Activated CD8-positive, alpha-beta T cell treated with anti-CD3 and anti-CD28 coated beads for 36 hours (primary cell): ENCODE data around the gene DGAT2. TPM values are rescaled to one million over a fixed set of nuclear protein-coding genes. Genes with fewer than 3 reads are reported as not detected.

Source experiments
- ATAC-seq: fragments of 200-7000 bp; cut with Tn5 transposase; one replicate; pipeline ENCODE4 v1.10.0; 2021; ENCODE audit warnings: mild to moderate bottlenecking, moderate library complexity
- CTCF ChIA-PET: fragments of 350-600 bp; sonication (Branson Sonifier 250); formaldehyde crosslinking; loops from one replicate; lab custom pipeline; 2021; ENCODE audit warnings: antibody characterized with exemption; lab: Charles Lee
- POLR2A ChIA-PET: fragments of 350-600 bp; sonication (Branson Sonifier 250); formaldehyde crosslinking; loops from one replicate; lab custom pipeline; 2021; ENCODE audit warnings: antibody characterized with exemption; lab: Charles Lee
- DNase-seq: peaks from one replicate; pipeline ENCODE4 v3.0.0-alpha.2; 2020
- H3K27ac Mint-ChIP-seq: one replicate; pipeline ENCODE4 v1.8.0; 2021; ENCODE audit warnings: mild to moderate bottlenecking, mixed read lengths
- H3K27me3 Mint-ChIP-seq: one replicate; pipeline ENCODE4 v1.8.0; 2021; ENCODE audit warnings: mixed read lengths
- H3K36me3 Mint-ChIP-seq: one replicate; pipeline ENCODE4 v1.8.0; 2021; ENCODE audit warnings: low read depth, mixed read lengths
- H3K4me1 Mint-ChIP-seq: one replicate; pipeline ENCODE4 v1.8.0; 2021; ENCODE audit warnings: low read depth, mixed read lengths
- H3K4me3 Mint-ChIP-seq: one replicate; pipeline ENCODE4 v1.8.0; 2021; ENCODE audit warnings: mild to moderate bottlenecking, moderate library complexity, mixed read lengths
- H3K9me3 Mint-ChIP-seq: one replicate; pipeline ENCODE4 v1.8.0; 2021; ENCODE audit warnings: mixed read lengths
- intact Hi-C: fragments of 100-400 bp; cut with micrococcal nuclease; formaldehyde crosslinking; loops from one replicate; pipeline ENCODE4 v1.10.0; 2022
- total RNA-seq, 2 experiments: library from RNA; stranded (reverse); gene quantifications; one replicate each; pipeline ENCODE4 v1.2.3, GENCODE V29; 2021
- TF ChIP-seq, protein P1 (sequence below): fragments of 200-600 bp; IDR thresholded peaks from one replicate; pipeline ENCODE4 v1.8.0; 2022; ENCODE audit warnings: antibody characterized with exemption, mild to moderate bottlenecking

DGAT2 gene
- total RNA-seq, 2 experiments from 2014 or later: 1.7 to 1.8 TPM

GRCh38 chr11:75845324-75845723 lies 76.7 kb downstream of the DGAT2 start:
- H3K4me3 Mint-ChIP-seq: no peak overlapping the region

GRCh38 chr11:75849894-75850293 lies 81.3 kb downstream of the DGAT2 start:
- H3K4me1 Mint-ChIP-seq: peaks cover 17% of the 10 kb centered on the region

More at GRCh38 chr11:75845324-75845723, 76.7 kb downstream of the DGAT2 start:
- H3K9me3 Mint-ChIP-seq: no peaks in the 10 kb centered on the region
- H3K27me3 Mint-ChIP-seq: no peaks in the 10 kb centered on the region
- no peak overlapping the region for H3K27ac Mint-ChIP-seq
- H3K36me3 Mint-ChIP-seq: no peaks in the 10 kb centered on the region
- intact Hi-C loops: no loop called here
- H3K4me1 Mint-ChIP-seq: peaks cover 14% of the 10 kb centered on the region
- DNase-seq (no peak), ATAC-seq (no peak)
- CTCF ChIA-PET: interaction anchor here (1.0 to 1.1 kb wide), 2 partner anchors 22 to 42 kb away, joined by 3 read pairs; no protein-coding TSS in a partner anchor
- POLR2A ChIA-PET: no interaction called here
- TF ChIP-seq, protein P1, sequence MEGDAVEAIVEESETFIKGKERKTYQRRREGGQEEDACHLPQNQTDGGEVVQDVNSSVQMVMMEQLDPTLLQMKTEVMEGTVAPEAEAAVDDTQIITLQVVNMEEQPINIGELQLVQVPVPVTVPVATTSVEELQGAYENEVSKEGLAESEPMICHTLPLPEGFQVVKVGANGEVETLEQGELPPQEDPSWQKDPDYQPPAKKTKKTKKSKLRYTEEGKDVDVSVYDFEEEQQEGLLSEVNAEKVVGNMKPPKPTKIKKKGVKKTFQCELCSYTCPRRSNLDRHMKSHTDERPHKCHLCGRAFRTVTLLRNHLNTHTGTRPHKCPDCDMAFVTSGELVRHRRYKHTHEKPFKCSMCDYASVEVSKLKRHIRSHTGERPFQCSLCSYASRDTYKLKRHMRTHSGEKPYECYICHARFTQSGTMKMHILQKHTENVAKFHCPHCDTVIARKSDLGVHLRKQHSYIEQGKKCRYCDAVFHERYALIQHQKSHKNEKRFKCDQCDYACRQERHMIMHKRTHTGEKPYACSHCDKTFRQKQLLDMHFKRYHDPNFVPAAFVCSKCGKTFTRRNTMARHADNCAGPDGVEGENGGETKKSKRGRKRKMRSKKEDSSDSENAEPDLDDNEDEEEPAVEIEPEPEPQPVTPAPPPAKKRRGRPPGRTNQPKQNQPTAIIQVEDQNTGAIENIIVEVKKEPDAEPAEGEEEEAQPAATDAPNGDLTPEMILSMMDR: no peak

GRCh38 chr11:75850787-75851186 lies 82.2 kb downstream of the DGAT2 start:
- H3K4me1 Mint-ChIP-seq: peaks cover 17% of the 10 kb centered on the region
- H3K36me3 Mint-ChIP-seq: peaks cover 13% of the 10 kb centered on the region
- TF ChIP-seq, protein P1: no peak
- DNase-seq (no peak), ATAC-seq (no peak)
- H3K4me3 Mint-ChIP-seq: no peak overlapping the region
- H3K27ac Mint-ChIP-seq: no peak overlapping the region
- H3K27me3 Mint-ChIP-seq: no peaks in the 10 kb centered on the region
- intact Hi-C loops: no loop called here
- POLR2A ChIA-PET: interaction anchor here (0.7 kb wide), 1 partner anchor 434 kb away, joined by 3 read pairs; no protein-coding TSS in a partner anchor
- H3K9me3 Mint-ChIP-seq: no peaks in the 10 kb centered on the region
- CTCF ChIA-PET: interaction anchor here (1.0 to 3.8 kb wide), 3 partner anchors 17 to 50 kb away, joined by 3 to 22 read pairs (median 4); no protein-coding TSS in a partner anchor

More at GRCh38 chr11:75849894-75850293, 81.3 kb downstream of the DGAT2 start:
- H3K27me3 Mint-ChIP-seq: no peaks in the 10 kb centered on the region
- ChIA-PET POLR2A (no interaction called here), CTCF (interaction anchor here (3.8 kb wide), 1 partner anchor 18 kb away, joined by 22 read pairs; no protein-coding TSS in a partner anchor)
- TF ChIP-seq, protein P1: no peak
- no peak overlapping the region for H3K27ac Mint-ChIP-seq
- peak; percentile 3 for DNase-seq
- no peak for ATAC-seq
- H3K9me3 Mint-ChIP-seq: no peaks in the 10 kb centered on the region
- H3K4me3 Mint-ChIP-seq: no peak overlapping the region
- intact Hi-C loops: no loop called here
- H3K36me3 Mint-ChIP-seq: peaks cover 11% of the 10 kb centered on the region

Other genes starting within 250 kb of the DGAT2 start
- gene GDPD5, start 242.8 kb upstream of the DGAT2 start, total RNA-seq: 10 to 100 TPM in 1 of 2 experiments, 1 to 10 TPM in 1; 7.8 to 11.0 TPM
- gene SERPINH1, start 206.5 kb upstream of the DGAT2 start, total RNA-seq: 10 to 100 TPM; 15.7 to 17.7 TPM
- not detected for gene MAP6, start 99.7 kb upstream of the DGAT2 start, total RNA-seq
- not detected for gene MOGAT2, start 50.9 kb upstream of the DGAT2 start, total RNA-seq
- 10 to 100 TPM; 14.4 to 15.7 TPM for gene UVRAG, start 46.4 kb downstream of the DGAT2 start, total RNA-seq